ENCODE data around the gene AMMECR1.

Gene AMMECR1

DNA sequence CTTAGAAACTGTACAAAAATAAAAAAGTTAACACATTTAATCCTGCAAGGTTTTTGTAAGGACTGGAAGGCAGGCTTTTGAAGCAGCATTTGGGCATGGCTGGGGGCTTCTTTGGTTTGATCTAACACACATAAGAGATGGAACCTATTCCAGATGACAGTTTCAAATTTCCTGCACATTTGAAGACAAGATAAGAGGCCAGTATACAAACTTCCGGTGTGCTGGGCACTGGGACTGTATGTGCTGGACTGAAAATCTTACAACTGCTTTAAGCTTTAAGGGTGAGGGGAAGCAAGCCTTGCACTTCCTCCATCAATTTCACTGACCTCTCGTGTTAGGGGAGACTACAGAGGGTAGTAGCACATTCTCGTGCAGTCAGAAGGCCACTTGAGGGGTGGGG, 122.9 kb downstream of the AMMECR1 start:
- no peak for TF ChIP-seq ZFX (IDR thresholded peaks at IDR 0.05; ENCODE audit: borderline replicate concordance)
- TF ChIP-seq, protein P1, sequence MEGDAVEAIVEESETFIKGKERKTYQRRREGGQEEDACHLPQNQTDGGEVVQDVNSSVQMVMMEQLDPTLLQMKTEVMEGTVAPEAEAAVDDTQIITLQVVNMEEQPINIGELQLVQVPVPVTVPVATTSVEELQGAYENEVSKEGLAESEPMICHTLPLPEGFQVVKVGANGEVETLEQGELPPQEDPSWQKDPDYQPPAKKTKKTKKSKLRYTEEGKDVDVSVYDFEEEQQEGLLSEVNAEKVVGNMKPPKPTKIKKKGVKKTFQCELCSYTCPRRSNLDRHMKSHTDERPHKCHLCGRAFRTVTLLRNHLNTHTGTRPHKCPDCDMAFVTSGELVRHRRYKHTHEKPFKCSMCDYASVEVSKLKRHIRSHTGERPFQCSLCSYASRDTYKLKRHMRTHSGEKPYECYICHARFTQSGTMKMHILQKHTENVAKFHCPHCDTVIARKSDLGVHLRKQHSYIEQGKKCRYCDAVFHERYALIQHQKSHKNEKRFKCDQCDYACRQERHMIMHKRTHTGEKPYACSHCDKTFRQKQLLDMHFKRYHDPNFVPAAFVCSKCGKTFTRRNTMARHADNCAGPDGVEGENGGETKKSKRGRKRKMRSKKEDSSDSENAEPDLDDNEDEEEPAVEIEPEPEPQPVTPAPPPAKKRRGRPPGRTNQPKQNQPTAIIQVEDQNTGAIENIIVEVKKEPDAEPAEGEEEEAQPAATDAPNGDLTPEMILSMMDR (IDR thresholded peaks at IDR 0.05): no peak
- H3K27ac ChIP-seq: no peak overlapping the region

DNA sequence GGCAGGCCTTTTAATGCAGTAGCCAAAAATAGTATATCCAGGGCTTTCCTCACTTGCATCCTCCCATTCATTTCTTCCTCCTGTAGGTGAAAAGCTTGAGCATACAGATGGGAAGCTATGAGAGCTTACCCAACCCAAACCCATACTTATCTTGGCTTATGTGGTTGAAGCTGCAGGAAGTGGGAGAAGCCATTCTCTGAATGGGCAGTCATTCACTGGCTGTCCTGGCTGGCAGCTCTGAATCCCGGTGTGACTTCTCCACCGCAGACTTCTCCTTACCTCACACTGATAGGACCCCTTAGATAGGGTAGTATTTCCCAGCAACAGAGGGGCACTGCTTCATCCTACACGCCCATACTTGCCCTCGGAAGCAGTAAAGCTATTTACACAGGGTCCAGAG, 125.4 kb downstream of the AMMECR1 start:
- TF ChIP-seq, protein P1 (IDR thresholded peaks at IDR 0.05): no peak
- TF ChIP-seq ZFX (IDR thresholded peaks at IDR 0.05; ENCODE audit: borderline replicate concordance): no peak
- no peak overlapping the region for H3K27ac ChIP-seq

GRCh38 chrX:110188701-110189558, 129.0 kb downstream of the AMMECR1 start:
- TF ChIP-seq, protein P1 (IDR thresholded peaks at IDR 0.05): no peak
- no peak for TF ChIP-seq ZFX (IDR thresholded peaks at IDR 0.05; ENCODE audit: borderline replicate concordance)
- H3K27ac ChIP-seq: no peak overlapping the region

- TF ChIP-seq, protein P1 (IDR thresholded peaks at IDR 0.05): no peak
- TF ChIP-seq ZFX (IDR thresholded peaks at IDR 0.05; ENCODE audit: borderline replicate concordance): no peak
- H3K27ac ChIP-seq: no peak overlapping the region
Measured at GRCh38 chrX:110183314-110183713, 134.6 kb downstream of the AMMECR1 start.

DNA sequence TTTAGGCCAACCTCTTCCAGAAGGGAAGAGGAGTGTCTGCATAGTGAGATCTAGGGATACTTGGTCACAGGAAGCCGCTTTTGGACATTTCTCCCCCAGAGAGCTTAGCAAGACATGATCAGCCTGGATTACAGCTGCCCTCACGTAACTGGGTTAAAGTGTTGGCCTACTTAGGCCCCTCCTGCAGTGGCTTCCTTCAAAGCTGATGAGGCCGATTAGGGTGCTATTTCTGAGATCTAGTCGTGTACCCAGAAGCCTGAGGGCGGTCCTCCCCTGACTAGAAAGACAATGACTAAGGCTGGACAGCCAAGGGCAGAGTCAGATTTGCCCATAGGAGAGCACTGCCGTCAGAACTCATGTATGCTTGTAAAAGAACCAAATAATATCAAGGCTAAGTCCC, 135.0 kb downstream of the AMMECR1 start:
- no peak overlapping the region for H3K27ac ChIP-seq
- TF ChIP-seq ZFX (IDR thresholded peaks at IDR 0.05; ENCODE audit: borderline replicate concordance): no peak

- no peak for TF ChIP-seq ZFX (IDR thresholded peaks at IDR 0.05; ENCODE audit: borderline replicate concordance)
- TF ChIP-seq, protein P1 (IDR thresholded peaks at IDR 0.05): no peak
- H3K27ac ChIP-seq: no peak overlapping the region
Measured at GRCh38 chrX:110182362-110182761, 135.5 kb downstream of the AMMECR1 start.

DNA sequence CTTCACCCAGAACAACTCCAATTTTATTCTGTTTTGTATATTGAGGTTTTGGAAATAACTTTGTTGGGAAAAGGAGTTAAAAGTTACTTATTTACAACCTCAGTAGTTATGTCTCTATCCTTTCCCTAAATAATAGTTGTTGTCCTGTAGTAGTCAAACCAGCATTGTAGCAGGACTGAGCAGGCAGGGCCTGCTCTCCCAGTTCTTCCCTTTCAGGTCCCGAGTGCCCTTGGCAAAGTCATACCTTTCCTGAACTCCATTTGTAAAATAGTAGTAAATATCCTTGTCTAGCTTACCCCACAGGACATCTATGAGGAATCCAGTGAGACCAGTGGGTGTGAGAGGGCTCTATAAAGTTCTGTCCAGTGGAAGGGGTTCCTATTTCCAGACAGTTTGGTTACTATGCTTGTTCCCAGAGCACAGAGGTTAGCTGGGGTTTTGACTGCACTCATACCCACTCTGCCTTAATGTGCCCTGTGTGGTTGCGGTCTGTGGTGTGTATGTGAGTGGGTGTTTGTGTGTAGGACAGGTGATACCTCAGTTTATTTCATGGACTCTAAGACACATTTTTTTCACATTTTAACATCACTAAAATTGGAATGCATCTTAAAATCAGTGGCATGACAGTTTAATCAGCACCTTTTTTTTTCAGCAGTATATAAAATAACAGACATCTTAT, 136.3 kb downstream of the AMMECR1 start:
- no peak overlapping the region for H3K27ac ChIP-seq
- TF ChIP-seq ZFX (IDR thresholded peaks at IDR 0.05; ENCODE audit: borderline replicate concordance): no peak
- TF ChIP-seq, protein P1 (IDR thresholded peaks at IDR 0.05): no peak
